Suprapubic skin (tissue), 4 donors: ENCODE measurements around the gene MRPS26. TPM values are rescaled to one million over a fixed set of nuclear protein-coding genes. Genes with fewer than 3 reads are reported as not detected.
A peak's percentile ranks its signal among the peaks of the same experiment; 100 is the strongest.

Experiments
- DNase-seq, 2 donors: peaks; one replicate each; pipeline ENCODE4 v3.0.0-alpha.2; 2019; ENCODE audit warnings: low spot score in 2 of 2
- H3K27ac ChIP-seq: fragments of 200-600 bp; sonication (generic); one replicate; pipeline ENCODE4 v1.5.1; 2019
- H3K27me3 ChIP-seq: fragments of 200-600 bp; sonication (generic); one replicate; pipeline ENCODE4 v1.5.1; 2019
- H3K36me3 ChIP-seq: fragments of 200-600 bp; sonication (generic); one replicate; pipeline ENCODE4 v1.5.1; 2019
- H3K4me1 ChIP-seq: fragments of 200-600 bp; sonication (generic); one replicate; pipeline ENCODE4 v1.5.1; 2019
- H3K4me3 ChIP-seq: fragments of 200-600 bp; sonication (generic); one replicate; pipeline ENCODE4 v1.5.1; 2019; ENCODE audit warnings: mild to moderate bottlenecking
- H3K9me3 ChIP-seq: fragments of 200-600 bp; sonication (generic); one replicate; pipeline ENCODE4 v1.5.1; 2019
- CTCF ChIP-seq, 2 donors: fragments of 200-600 bp in 1 of 2; fragments of 450-650 bp in 1 of 2; sonication (generic) in 1 of 2; IDR thresholded peaks; one replicate each; pipeline ENCODE4 v1.5.1; 2016 to 2019; ENCODE audit warnings: antibody characterized with exemption in 2 of 2, mild to moderate bottlenecking in 1 of 2, moderate library complexity in 1 of 2
- EP300 ChIP-seq: sonication (generic); formaldehyde crosslinking; IDR thresholded peaks from one replicate; pipeline ENCODE4 v1.6.1; 2017; ENCODE audit warnings: antibody characterized with exemption
- POLR2A ChIP-seq, 2 donors: fragments of 450-650 bp; IDR thresholded peaks; one replicate each; pipeline ENCODE4 v1.6.1; 2017; ENCODE audit warnings: antibody characterized with exemption in 2 of 2, mild to moderate bottlenecking in 2 of 2, moderate library complexity in 2 of 2
- POLR2AphosphoS5 ChIP-seq, 3 donors: sonication (generic); formaldehyde crosslinking; IDR thresholded peaks; one replicate each; pipeline ENCODE4 v1.6.1; 2017; ENCODE audit warnings: antibody characterized with exemption in 3 of 3
- WGBS: methylation state at CpG from one replicate; pipeline ENCODE4 v1.1.5; 2018; 5-methylcytosine and 5-hydroxymethylcytosine counted together
- total RNA-seq, 4 donors: library from RNA; depleted of rRNA; stranded (reverse); fragments of >200 nt; gene quantifications; one replicate each; pipeline ENCODE4 v1.1.0, GENCODE V29; 2016

Gene MRPS26
- total RNA-seq, result 10 to 100 TPM; 38.5 to 59.4 (median 53.7) TPM

- Histone ChIP-seq H3K4me1 (peaks cover 24% of the 10 kb centered on the region), H3K9me3 (no peaks in the 10 kb centered on the region), H3K36me3 (peaks cover 28% of the 10 kb centered on the region), H3K27me3 (no peaks in the 10 kb centered on the region), H3K27ac (peak within 1 kb of the TSS; percentile 83), H3K4me3 (peak within 1 kb of the TSS; percentile 60)
- WGBS, result 0% methylated on average over 12 of the region's 104 CpGs
- peak; percentile 91 for DNase-seq
- TF ChIP-seq CTCF (IDR thresholded peaks at IDR 0.05) (no peak), EP300 (no peak), POLR2AphosphoS5 (IDR thresholded peaks at IDR 0.05) (peak in 1 of 3 donors; percentile 19), POLR2A (IDR thresholded peaks at IDR 0.05) (peak in 1 of 2 donors; percentile 41)
Measured at GRCh38 chr20:3045816-3046676, at the start of gene MRPS26. Gene MRPS26 (plus strand): TSS chr20:3046052. CDS start chr20:3046069, 17 bp downstream.

GRCh38 chr20:2998728-2999127 lies 47.1 kb upstream of the MRPS26 start:
- H3K27ac ChIP-seq, result no peak overlapping the region
- H3K36me3 ChIP-seq, result peaks cover 22% of the 10 kb centered on the region
- no peaks in the 10 kb centered on the region for H3K4me1 ChIP-seq
- H3K4me3 ChIP-seq, result no peak overlapping the region
- TF ChIP-seq EP300, result no peak
- no peak for TF ChIP-seq CTCF (IDR thresholded peaks at IDR 0.05)
- no peak for TF ChIP-seq POLR2AphosphoS5 (IDR thresholded peaks at IDR 0.05)
- TF ChIP-seq POLR2A (IDR thresholded peaks at IDR 0.05), result no peak
- H3K9me3 ChIP-seq, result no peaks in the 10 kb centered on the region
- no peak for DNase-seq
- no peaks in the 10 kb centered on the region for H3K27me3 ChIP-seq

- no peak overlapping the region for H3K4me3 ChIP-seq
- TF ChIP-seq CTCF (IDR thresholded peaks at IDR 0.05) (peak in 1 of 2 donors; percentile 14), POLR2A (IDR thresholded peaks at IDR 0.05) (no peak)
- H3K9me3 ChIP-seq, result no peaks in the 10 kb centered on the region
- H3K27ac ChIP-seq, result no peak overlapping the region
- no peaks in the 10 kb centered on the region for H3K27me3 ChIP-seq
- H3K36me3 ChIP-seq, result peaks cover 23% of the 10 kb centered on the region
- no peak for DNase-seq
- 62% methylated on average over 7 of the region's 7 CpGs for WGBS
- H3K4me1 ChIP-seq, result no peaks in the 10 kb centered on the region
Measured at GRCh38 chr20:3000852-3001523, 44.9 kb upstream of the MRPS26 start.

GRCh38 chr20:3003416-3003815 lies 42.4 kb upstream of the MRPS26 start:
- peaks cover 45% of the 10 kb centered on the region for H3K36me3 ChIP-seq
- no peaks in the 10 kb centered on the region for H3K4me1 ChIP-seq
- H3K27ac ChIP-seq, result no peak overlapping the region
- H3K9me3 ChIP-seq, result no peaks in the 10 kb centered on the region
- H3K27me3 ChIP-seq, result no peaks in the 10 kb centered on the region
- 85% methylated on average over 2 of the region's 2 CpGs for WGBS
- H3K4me3 ChIP-seq, result no peak overlapping the region
- TF ChIP-seq CTCF (IDR thresholded peaks at IDR 0.05) (no peak), POLR2A (IDR thresholded peaks at IDR 0.05) (no peak), EP300 (no peak), POLR2AphosphoS5 (IDR thresholded peaks at IDR 0.05) (no peak)
- DNase-seq, result no peak
